ENCODE data around the gene NCS1.

NCS1 gene

DNA sequence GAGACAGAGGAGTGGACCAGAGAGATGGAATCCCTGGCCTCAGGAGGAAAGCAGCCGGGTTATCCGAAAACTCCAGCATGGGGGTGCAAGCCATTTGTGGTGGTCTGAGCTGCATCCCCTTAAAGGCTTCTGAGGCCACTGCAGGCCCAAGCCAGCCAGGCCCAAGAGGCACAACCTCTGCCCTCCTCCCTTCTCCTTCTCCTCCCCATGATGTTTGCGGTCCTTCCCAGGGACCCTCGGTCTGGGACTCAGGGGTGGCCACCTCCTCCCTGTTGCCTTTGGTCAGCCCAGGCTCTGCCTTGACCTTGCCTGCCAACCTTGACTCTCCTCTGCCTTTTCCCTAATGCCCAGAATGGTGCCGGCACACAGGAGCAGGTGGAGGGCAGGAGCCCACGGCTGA lies 4.6 kb downstream of the NCS1 start:
- DNase-seq (ENCODE audit: low spot score): no peak

- no peak for DNase-seq (ENCODE audit: low spot score)
These were observed 5.9 kb downstream of the NCS1 start for GRCh38 chr9:130177898-130178805.

GRCh38 chr9:130179331-130179907 lies 7.2 kb downstream of the NCS1 start:
- DNase-seq (ENCODE audit: low spot score): no peak

DNA sequence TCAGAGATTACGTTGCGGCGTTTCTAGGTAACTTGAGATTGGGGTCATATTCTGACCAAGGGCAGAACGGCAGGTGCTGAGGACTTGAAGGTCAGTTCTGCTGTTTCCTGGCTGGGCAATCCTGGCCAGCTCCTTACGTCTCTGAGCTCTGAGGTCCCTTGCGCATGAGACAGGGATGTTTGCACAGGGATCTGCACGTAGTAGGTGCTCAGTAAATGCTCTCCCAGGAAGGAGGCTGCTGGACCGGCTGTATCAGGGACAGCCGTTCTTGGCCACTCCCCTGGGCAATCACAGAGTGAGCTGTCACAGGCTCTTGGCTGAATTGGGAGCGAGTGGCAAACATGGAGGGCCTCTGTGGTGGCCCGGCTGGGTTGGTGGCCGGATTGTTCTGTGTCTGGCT lies 8.3 kb downstream of the NCS1 start:
- no peak for DNase-seq (ENCODE audit: low spot score)

DNA sequence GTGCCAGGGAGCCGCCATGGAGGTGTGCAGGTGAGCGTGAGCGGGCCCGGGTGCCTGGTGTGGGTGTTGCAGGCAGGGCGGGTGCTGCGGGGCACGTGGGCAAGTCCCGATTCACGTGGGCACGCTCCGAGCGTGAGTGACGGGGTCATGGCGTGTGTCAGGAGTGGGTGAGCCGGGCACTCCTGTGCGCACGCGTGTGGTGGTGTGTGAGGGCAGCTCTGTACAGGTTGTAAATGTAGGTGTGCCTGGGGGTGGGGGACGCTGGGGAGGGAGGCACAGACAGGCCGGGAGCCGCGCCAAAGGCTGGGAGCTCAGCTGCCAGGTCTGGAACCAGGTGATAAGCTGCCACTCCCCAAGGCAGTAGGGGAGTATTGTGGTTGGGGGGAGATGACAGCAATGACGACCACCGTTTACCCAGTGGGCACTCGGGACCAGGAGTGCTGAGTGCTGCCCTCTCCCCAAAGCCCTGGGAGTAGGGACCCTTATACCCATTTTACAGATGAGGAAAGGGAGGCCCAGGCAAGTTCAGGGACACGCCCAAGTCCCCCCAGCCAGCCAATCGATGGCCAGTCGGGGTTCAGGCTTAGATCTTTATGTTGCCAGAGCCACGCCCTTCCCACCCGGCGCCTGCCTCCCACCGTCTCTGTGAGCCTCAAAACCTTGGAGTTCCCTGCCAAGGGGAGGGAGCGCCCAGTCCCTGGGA lies 9.6 kb downstream of the NCS1 start:
- DNase-seq (ENCODE audit: low spot score): no peak

- DNase-seq (ENCODE audit: low spot score): no peak
These were observed 10.2 kb downstream of the NCS1 start for GRCh38 chr9:130182381-130182909.

DNA sequence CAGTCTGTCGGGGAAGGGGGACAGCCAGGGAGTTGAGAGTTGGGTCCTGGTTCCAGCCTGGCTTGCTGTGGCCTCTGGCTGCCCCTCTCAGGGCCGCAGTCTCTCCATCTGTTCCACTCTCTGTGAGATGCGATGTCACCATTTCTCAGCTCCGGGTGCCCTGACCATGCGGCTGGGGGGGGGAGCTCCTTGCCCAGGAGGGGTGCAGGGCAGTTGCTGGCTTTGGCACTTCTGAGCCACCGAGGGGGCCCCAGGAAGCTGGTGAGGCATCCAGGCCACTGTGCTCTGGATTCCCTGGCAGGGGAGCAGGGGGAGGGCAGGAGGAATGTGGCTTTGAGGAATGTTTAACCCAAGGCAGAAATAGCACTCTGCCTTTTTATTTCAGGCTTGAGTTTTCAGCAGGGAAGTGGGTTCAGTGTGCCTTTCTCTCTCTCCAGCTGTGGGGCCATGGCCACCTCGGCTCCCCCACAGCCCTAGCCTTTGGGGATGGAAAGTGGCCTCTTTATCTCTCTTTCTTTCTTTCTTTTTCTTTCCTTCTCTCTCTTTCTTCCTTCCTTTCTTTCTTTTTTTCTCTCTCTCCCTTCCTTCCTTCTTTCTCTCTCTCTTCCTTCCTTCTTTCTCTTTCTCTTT lies 11.0 kb downstream of the NCS1 start:
- DNase-seq (ENCODE audit: low spot score): no peak

DNA sequence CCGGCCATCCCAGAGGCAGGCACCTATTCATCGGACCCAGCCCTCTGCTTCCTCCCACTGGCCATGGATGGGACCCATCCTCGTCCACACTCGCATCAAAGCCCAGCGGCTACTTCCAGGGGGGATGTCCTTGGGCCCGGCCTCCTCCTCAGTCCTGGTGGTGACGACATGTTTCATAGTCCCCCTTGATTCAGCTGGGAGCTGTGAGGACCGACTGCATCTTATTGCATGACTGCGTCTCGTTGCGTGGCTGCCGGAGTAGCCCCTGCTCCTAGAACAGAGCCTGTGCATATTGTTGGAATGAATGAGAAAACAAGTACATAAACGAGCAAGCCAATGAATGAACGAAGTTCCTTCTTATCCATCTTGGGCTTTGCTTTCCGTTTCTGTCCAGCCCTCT lies 12.8 kb downstream of the NCS1 start:
- DNase-seq (ENCODE audit: low spot score): no peak

GRCh38 chr9:130185490-130186031 lies 13.4 kb downstream of the NCS1 start:
- no peak for DNase-seq (ENCODE audit: low spot score)

DNA sequence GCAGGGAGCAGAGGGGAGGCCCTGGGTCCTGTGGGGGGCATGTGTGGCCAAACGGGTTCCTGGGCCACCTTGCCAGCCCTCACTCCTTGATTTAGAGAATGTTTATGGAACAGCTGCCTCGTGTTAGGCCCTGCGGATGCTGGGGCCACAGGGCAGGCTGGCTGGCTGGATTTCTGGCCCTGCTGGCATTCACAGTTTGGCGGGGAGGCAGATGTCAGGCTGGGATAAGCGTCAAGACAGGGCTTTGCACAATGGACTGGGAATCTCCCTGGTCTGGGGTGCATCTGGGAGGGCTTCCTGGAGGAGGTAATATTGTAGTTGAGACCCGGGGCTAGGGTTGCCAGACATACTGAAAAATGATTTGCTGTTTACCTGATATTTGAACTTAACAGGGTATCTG lies 13.8 kb downstream of the NCS1 start:
- no peak for DNase-seq (ENCODE audit: low spot score)

DNA sequence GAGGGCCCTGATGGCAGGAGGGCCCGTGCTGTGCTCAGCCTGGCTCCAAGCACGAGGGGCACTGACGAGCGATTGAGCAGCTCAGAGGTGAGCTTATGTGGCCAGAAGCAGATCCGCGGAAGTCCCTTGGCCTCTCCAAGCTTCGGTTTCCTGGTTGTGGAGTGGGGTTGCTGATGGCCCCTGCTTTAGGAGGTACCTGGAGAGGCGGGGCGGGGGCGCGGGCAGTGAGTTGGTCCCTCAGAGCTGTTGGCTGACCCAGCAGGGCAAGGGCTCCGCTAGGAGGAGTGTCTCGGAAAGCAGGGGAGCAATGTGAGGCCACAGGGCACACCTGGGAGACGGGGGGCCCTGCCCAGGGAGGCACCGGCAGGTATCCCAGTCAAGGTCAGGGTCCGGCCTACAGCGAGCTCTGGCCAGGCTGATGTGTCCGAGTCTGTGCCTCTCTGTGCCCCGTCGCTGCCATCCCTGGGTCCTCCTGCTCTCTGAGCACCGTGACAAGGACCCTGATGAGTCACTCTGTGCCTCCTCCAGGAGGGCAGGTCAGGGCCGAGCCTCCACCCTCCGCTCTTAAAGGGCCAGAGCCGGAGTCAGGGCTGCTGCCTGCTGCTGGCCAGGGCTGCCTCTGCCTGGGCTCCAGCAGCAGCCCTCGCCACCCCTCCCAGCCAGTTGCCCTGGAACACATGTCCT lies 14.8 kb downstream of the NCS1 start:
- DNase-seq (ENCODE audit: low spot score): no peak

DNA sequence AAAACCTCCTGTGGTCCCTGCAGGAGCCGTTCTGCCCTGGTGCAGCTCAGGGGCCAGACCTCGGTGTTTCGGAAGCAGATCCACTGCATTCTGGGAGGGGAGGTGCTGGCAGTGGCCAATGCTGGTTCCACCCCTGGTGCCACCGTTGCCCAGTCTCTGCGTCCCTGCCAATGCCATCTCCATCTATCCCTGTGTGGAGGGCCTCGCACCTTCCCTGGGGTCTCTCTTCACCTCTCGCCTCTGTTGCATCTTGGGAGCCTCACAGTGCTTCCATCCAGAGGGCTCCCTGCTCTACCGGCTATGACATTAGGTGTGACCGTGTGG lies 15.3 kb downstream of the NCS1 start:
- no peak for DNase-seq (ENCODE audit: low spot score)

GRCh38 chr9:130188860-130189481 lies 16.8 kb downstream of the NCS1 start:
- DNase-seq (ENCODE audit: low spot score): no peak

GRCh38 chr9:130189840-130190239 lies 17.6 kb downstream of the NCS1 start:
- no peak for DNase-seq (ENCODE audit: low spot score)

DNA sequence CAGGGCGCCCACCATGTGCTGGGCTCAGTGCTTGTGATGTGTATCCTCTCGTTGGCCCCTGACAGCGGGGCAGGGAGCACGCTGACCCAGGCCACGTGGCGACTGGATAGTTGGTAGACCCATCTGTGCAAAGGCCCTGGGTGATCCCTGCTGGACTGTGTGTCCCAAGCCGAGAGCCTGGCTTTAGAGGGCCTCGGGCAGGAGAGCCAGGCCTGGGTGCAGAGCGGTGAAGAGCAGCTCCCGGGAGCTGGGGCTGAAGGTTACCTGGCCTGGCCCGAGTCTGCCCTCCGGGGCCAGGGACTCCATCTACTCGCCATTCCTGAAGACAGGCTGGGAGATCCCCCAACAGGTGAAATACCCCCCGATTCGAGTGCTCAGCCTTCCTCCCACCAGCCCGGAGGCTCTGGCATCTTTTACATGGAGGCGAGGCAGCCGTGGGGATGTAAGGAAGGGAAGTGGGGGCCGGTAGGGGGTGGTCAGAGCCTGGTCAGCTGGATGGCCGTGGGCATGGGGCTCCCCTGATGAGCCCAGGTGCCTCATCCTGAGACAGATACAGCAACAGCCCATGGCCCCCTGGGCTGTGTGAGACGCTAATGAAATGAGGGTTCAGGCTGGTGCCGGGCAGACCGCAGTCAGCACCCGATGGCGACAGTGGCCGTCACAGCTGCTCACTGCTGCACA lies 19.0 kb downstream of the NCS1 start:
- no peak for DNase-seq (ENCODE audit: low spot score)

- DNase-seq (ENCODE audit: low spot score): no peak
These were observed 19.5 kb downstream of the NCS1 start for GRCh38 chr9:130191749-130192120.

- no peak for DNase-seq (ENCODE audit: low spot score)
These were observed 20.3 kb downstream of the NCS1 start for GRCh38 chr9:130192382-130192999.

GRCh38 chr9:130193103-130193502 lies 20.9 kb downstream of the NCS1 start:
- DNase-seq (ENCODE audit: low spot score): no peak

DNA sequence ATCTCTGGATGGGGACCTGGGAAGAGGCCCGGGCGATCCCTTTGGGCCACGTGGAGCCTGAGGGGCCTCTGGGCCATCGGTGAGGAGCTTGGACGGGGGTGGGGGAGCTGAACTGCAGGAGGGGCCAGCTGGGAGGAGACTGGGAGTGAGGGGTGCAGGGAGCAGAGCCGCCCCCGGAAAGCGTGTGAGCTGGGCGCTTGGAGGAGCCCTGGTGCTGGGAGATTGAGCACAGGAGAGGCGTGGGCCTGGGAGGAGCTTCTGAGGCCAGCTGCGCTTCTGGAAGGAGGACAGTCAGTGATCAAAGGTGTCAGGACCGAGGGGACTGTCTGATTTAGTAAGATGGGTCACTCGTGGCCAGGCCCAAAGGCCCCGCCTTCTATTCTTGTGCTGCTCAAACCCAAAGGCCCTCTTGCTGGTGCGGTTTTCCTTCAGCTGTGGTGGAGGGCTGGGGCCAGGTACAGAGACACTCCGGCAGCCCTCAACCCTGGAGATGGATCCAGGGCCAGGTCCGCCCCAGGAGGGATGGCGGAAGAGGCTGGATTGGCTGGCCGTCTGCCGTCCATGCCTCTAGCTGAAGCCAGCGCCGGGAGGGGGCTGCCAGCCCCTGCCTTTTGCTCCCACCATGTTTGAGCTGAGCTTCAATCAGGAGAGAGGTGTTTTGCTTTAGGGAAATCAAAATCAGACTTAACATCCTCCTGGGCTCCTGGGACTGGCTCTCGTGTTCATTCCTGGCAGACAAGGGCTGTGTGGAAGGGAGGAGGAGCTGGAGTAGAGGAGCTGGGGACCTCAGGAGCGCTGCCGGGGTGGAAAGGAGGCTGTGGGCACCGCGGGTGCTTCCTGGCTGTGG lies 21.6 kb downstream of the NCS1 start:
- DNase-seq (ENCODE audit: low spot score): no peak
